GM18951 (cell line): ENCODE measurements around the gene LAMA2.

ENCODE experiments used
- POLR2A ChIP-seq: IDR thresholded peaks from 4 replicates; pipeline ENCODE4 v1.6.1; 2011; ENCODE audit warnings: mild to moderate bottlenecking; ENCODE audit not compliant: insufficient read length, insufficient read depth; ENCODE audit errors: extremely low read depth
- in situ Hi-C: fragments of 300-500 bp; cut with MboI; formaldehyde crosslinking; loops from one replicate; pipeline ENCODE4 v1.12.0; 2022; ENCODE audit warnings: low sequenced_read_pairs, mixed read lengths, inconsistent platforms; ENCODE audit not compliant: unreplicated experiment

Gene LAMA2

GRCh38 chr6:129356129-129356528, 473.2 kb downstream of the LAMA2 start:
- no peak for TF ChIP-seq POLR2A
- in situ Hi-C loops, result no loop called here

GRCh38 chr6:129359811-129360681, 477.1 kb downstream of the LAMA2 start:
- in situ Hi-C loops, result no loop called here
- no peak for TF ChIP-seq POLR2A

DNA sequence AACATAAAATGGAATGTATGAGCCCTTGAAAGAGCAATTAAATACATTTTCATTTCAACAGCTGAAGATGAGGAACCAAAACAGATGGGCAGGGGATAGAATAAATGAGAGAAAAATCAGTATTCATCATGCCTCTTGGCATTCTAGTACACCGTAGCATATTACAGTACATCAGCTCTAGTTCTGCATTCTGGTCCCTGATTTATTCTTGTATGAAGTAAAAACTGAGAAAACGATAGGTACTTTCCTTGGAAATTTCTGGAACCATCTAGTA, 477.7 kb downstream of the LAMA2 start:
- in situ Hi-C loops, result no loop called here
- TF ChIP-seq POLR2A, result no peak

DNA sequence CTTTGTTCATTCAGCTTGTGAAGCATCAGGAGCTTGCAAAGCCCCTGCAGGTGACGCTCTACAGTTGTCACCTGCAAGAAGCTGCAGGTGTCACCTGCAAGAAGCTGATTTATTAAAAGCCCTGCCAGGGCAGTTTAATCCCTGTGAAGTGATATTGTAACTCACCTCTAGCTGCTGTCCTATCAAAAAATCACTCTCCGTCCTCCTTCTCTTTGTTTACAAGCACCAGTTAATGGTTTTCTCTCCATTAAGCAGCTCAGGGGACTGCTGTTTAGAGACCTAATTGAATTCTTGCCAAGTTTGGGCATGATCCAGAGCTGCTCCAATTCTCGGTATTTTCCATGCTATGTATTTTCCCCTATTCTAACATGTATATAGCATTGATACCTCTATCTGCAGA, 481.1 kb downstream of the LAMA2 start:
- in situ Hi-C loops, result no loop called here
- TF ChIP-seq POLR2A, result no peak

- in situ Hi-C loops, result no loop called here
- TF ChIP-seq POLR2A, result no peak
Observed at GRCh38 chr6:129364767-129365166, 481.8 kb downstream of the LAMA2 start.

- TF ChIP-seq POLR2A, result no peak
Observed at GRCh38 chr6:129368076-129368475, 485.1 kb downstream of the LAMA2 start.

GRCh38 chr6:129368970-129369369, 486.0 kb downstream of the LAMA2 start:
- in situ Hi-C loops, result no loop called here

More at GRCh38 chr6:129368076-129368475, 485.1 kb downstream of the LAMA2 start:
- in situ Hi-C loops, result no loop called here

GRCh38 chr6:129369737-129370136, 486.8 kb downstream of the LAMA2 start:
- in situ Hi-C loops, result no loop called here
- no peak for TF ChIP-seq POLR2A

More at GRCh38 chr6:129368970-129369369, 486.0 kb downstream of the LAMA2 start:
- no peak for TF ChIP-seq POLR2A

- in situ Hi-C loops, result no loop called here
- TF ChIP-seq POLR2A, result no peak
Observed at GRCh38 chr6:129370268-129370916, 487.5 kb downstream of the LAMA2 start.

GRCh38 chr6:129381885-129382284, 498.9 kb downstream of the LAMA2 start:
- in situ Hi-C loops, result no loop called here
- TF ChIP-seq POLR2A, result no peak

DNA sequence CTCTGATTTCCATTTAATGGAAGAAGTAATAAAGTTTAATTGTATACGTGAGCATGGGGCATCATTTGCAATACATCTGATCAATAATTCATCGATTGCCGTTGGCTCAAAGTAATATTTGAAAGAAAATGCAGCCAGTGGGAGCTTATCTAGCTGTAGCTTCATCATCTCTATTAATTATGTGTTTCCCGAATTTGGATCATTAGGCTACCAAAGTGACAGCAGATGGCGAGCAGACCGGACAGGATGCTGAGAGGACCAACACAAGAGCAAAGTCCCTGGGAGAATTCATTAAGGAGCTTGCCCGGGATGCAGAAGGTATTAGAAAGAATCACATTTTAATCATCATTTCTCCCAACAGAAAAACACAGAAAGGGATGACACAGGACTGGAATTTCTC, 500.0 kb downstream of the LAMA2 start:
- TF ChIP-seq POLR2A, result no peak
- in situ Hi-C loops, result no loop called here

- no peak for TF ChIP-seq POLR2A
- in situ Hi-C loops, result no loop called here
Observed at GRCh38 chr6:129385117-129385516, 502.2 kb downstream of the LAMA2 start.

- in situ Hi-C loops, result no loop called here
- no peak for TF ChIP-seq POLR2A
Observed at GRCh38 chr6:129390900-129391299, 508.0 kb downstream of the LAMA2 start.

GRCh38 chr6:129393654-129394053, 510.7 kb downstream of the LAMA2 start:
- TF ChIP-seq POLR2A, result no peak
- in situ Hi-C loops, result no loop called here
